AG10803 (cell line): ENCODE measurements around the gene CHRNA7.

Experiments
- DNase-seq: peaks from one replicate; pipeline ENCODE4 v3.0.0; 2010; ENCODE audit warnings: low read depth
- H3K4me3 ChIP-seq: 2 replicates; pipeline ENCODE4 v1.5.1; 2011; ENCODE audit warnings: mild to moderate bottlenecking, low read length, control low read depth
- TF ChIP-seq, protein P1 (sequence below): conservative IDR thresholded peaks from 2 replicates; pipeline ENCODE4 v1.5.1; 2011; ENCODE audit warnings: mild to moderate bottlenecking, low read length, control low read depth, inconsistent platforms

CHRNA7 gene

GRCh38 chr15:32099097-32099785 is 68.9 kb downstream of the CHRNA7 start:
- TF ChIP-seq, protein P1, sequence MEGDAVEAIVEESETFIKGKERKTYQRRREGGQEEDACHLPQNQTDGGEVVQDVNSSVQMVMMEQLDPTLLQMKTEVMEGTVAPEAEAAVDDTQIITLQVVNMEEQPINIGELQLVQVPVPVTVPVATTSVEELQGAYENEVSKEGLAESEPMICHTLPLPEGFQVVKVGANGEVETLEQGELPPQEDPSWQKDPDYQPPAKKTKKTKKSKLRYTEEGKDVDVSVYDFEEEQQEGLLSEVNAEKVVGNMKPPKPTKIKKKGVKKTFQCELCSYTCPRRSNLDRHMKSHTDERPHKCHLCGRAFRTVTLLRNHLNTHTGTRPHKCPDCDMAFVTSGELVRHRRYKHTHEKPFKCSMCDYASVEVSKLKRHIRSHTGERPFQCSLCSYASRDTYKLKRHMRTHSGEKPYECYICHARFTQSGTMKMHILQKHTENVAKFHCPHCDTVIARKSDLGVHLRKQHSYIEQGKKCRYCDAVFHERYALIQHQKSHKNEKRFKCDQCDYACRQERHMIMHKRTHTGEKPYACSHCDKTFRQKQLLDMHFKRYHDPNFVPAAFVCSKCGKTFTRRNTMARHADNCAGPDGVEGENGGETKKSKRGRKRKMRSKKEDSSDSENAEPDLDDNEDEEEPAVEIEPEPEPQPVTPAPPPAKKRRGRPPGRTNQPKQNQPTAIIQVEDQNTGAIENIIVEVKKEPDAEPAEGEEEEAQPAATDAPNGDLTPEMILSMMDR = no peak
- no peak for DNase-seq
- no peak overlapping the region for H3K4me3 ChIP-seq

- no peak overlapping the region for H3K4me3 ChIP-seq
- DNase-seq = no peak
- TF ChIP-seq, protein P1 = no peak
These were observed 69.8 kb downstream of the CHRNA7 start for GRCh38 chr15:32099956-32100684.

DNA sequence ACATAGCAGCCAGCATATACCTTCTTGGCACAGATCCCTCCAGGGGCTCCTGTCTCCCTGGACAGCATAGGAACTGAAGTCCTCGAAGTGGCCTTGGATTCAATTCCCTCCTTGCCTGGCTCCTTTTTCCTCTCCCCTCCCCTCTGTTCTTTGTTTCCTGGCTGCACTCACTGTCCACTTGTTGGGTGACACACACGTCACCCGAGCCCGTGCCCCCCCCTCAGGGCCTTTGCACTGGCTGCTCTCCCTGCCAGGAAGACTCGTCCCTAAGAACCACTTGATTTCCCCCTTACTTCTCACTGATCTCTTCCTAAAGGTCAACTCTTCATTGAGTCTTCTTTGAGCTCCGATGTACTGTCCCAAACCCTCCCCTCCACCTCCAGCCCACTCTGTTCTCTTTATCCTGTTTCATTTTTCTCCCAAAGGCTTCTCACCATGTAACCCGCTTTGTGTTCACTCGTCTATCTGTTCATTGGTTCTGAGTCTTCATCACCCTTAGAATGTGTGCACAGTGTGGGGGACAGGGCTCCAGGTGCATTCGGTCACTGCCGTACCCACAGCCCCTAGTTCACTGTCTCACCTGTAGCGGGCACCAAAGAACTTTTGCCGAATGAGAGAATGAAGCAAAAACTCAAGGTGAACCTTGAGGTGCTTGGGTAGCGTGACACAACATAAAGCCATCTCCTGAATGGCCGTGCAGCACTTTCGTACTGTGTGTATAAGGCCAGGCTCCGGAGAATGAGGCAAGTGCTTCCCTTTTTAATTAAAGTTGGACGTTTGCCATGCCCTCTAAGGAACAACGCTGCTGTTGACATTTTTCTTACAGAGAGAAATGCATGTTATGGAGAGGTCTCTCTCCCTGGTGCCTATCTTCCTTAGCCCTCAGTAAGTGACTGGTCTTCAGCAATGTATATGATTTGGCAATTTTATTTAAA is 74.0 kb downstream of the CHRNA7 start:
- TF ChIP-seq, protein P1 = no peak
- DNase-seq = no peak
- no peak overlapping the region for H3K4me3 ChIP-seq

- no peak for DNase-seq
- TF ChIP-seq, protein P1 = no peak
These were observed 75.2 kb downstream of the CHRNA7 start for GRCh38 chr15:32105258-32106241.

GRCh38 chr15:32106401-32107381 is 76.4 kb downstream of the CHRNA7 start:
- no peak overlapping the region for H3K4me3 ChIP-seq
- TF ChIP-seq, protein P1 = no peak
- DNase-seq = no peak

More at GRCh38 chr15:32105258-32106241, 75.2 kb downstream of the CHRNA7 start:
- no peak overlapping the region for H3K4me3 ChIP-seq
